Sigmoid colon (tissue), 7 donors: ENCODE measurements around the gene NPAS2. TPM values are rescaled to one million over a fixed set of nuclear protein-coding genes. Genes with fewer than 3 reads are reported as not detected.

Experiments
- DNase-seq: peaks from one replicate; pipeline ENCODE4 v3.0.0-alpha.2; 2019
- H3K27ac ChIP-seq, 4 donors: fragments of 200-600 bp; sonication (generic); one replicate each; pipeline ENCODE4 v1.5.1; 2016 to 2019; ENCODE audit warnings: mild to moderate bottlenecking in 1 of 4
- H3K27me3 ChIP-seq, 3 donors: fragments of 200-600 bp; sonication (generic); one replicate each; pipeline ENCODE4 v1.5.1; 2019; ENCODE audit warnings: mild to moderate bottlenecking in 1 of 3
- H3K36me3 ChIP-seq, 4 donors: fragments of 200-600 bp; sonication (generic); one replicate each; pipeline ENCODE4 v1.5.1; 2016 to 2019
- H3K4me1 ChIP-seq, 4 donors: fragments of 200-600 bp; sonication (generic); one replicate each; pipeline ENCODE4 v1.5.1; 2017 to 2019
- H3K4me3 ChIP-seq, 4 donors: fragments of 200-600 bp; sonication (generic); one replicate each; pipeline ENCODE4 v1.5.1; 2017 to 2019; ENCODE audit warnings: mild to moderate bottlenecking in 2 of 4, moderate library complexity in 1 of 4
- H3K9me3 ChIP-seq, 4 donors: fragments of 200-600 bp in 3 of 4; sonication (generic) in 3 of 4; one replicate each; pipeline versions ENCODE4 v1.5.1 to v1.6.1; 2013 to 2019
- EP300 ChIP-seq, 4 donors: sonication (generic); formaldehyde crosslinking; IDR thresholded peaks; one replicate each; pipeline ENCODE4 v1.6.1; 2017; ENCODE audit warnings: antibody characterized with exemption in 4 of 4
- POLR2A ChIP-seq, 2 donors: fragments of 450-650 bp; IDR thresholded peaks; one replicate each; pipeline ENCODE4 v1.6.1; 2016; ENCODE audit warnings: antibody characterized with exemption in 2 of 2, mild to moderate bottlenecking in 2 of 2, moderate library complexity in 2 of 2
- POLR2AphosphoS5 ChIP-seq, 4 donors: sonication (generic); formaldehyde crosslinking; IDR thresholded peaks; one replicate each; pipeline ENCODE4 v1.6.1; 2017; ENCODE audit warnings: antibody characterized with exemption in 4 of 4
- WGBS, 2 donors: extraction: QIAGEN DNeasy Blood & Tissue Kit; methylation state at CpG; one replicate each; pipeline ENCODE4 v1.1.7; 2013; 5-methylcytosine and 5-hydroxymethylcytosine counted together
- intact Hi-C: fragments of 100-400 bp; cut with DNase I; formaldehyde crosslinking; loops from one replicate; pipeline ENCODE4 v1.15.1; 2023
- polyA plus RNA-seq, 3 donors: library from polyadenylated mRNA; stranded (reverse); fragments of 200-250 nt; gene quantifications; one replicate each; pipeline ENCODE4 v1.2.3, GENCODE V29; 2013
- total RNA-seq, 4 donors: library from RNA; depleted of rRNA; stranded (reverse); fragments of >200 nt; gene quantifications; one replicate each; pipeline ENCODE4 v1.1.0, GENCODE V29; 2016
- TF ChIP-seq, protein P1 (sequence below), 4 experiments: fragments of 450-650 bp in 3 of 4; fragments of 200-600 bp in 1 of 4; IDR thresholded peaks; one replicate each; pipeline ENCODE4 v1.5.1; 2016 to 2019; ENCODE audit warnings: antibody characterized with exemption in 4 of 4, mild to moderate bottlenecking in 3 of 4, moderate library complexity in 2 of 4
- donor health status: healthy with polysubstance abuse.
- donor health status: Bipolar disorder and iron deficiency.
- donor health status: healthy.

Gene NPAS2
- total and polyA plus RNA-seq, 7 donors = 14.2 to 53.9 (median 23.2) TPM

- no peak for TF ChIP-seq EP300 (IDR thresholded peaks at IDR 0.05)
- TF ChIP-seq POLR2AphosphoS5 (IDR thresholded peaks at IDR 0.05) = no peak
- TF ChIP-seq, protein P1, sequence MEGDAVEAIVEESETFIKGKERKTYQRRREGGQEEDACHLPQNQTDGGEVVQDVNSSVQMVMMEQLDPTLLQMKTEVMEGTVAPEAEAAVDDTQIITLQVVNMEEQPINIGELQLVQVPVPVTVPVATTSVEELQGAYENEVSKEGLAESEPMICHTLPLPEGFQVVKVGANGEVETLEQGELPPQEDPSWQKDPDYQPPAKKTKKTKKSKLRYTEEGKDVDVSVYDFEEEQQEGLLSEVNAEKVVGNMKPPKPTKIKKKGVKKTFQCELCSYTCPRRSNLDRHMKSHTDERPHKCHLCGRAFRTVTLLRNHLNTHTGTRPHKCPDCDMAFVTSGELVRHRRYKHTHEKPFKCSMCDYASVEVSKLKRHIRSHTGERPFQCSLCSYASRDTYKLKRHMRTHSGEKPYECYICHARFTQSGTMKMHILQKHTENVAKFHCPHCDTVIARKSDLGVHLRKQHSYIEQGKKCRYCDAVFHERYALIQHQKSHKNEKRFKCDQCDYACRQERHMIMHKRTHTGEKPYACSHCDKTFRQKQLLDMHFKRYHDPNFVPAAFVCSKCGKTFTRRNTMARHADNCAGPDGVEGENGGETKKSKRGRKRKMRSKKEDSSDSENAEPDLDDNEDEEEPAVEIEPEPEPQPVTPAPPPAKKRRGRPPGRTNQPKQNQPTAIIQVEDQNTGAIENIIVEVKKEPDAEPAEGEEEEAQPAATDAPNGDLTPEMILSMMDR (IDR thresholded peaks at IDR 0.05) = no peak
- TF ChIP-seq POLR2A (IDR thresholded peaks at IDR 0.05) = no peak
- no peak overlapping the region for H3K4me3 ChIP-seq
- peaks cover 0 to 26% (median 8%) of the 10 kb centered on the region in 4 donors for H3K36me3 ChIP-seq
- no peaks in the 10 kb centered on the region for H3K9me3 ChIP-seq
- peak; percentile 58 for DNase-seq
- no peaks in the 10 kb centered on the region for H3K27me3 ChIP-seq
- no peak overlapping the region for H3K27ac ChIP-seq
- WGBS, 2 donors = 90 to 92% methylated on average over 11 of the region's 11 CpGs
- intact Hi-C loops = no loop called here
- no peaks in the 10 kb centered on the region for H3K4me1 ChIP-seq
Observed at GRCh38 chr2:100986157-100986556, 166.2 kb downstream of the NPAS2 start.

DNA sequence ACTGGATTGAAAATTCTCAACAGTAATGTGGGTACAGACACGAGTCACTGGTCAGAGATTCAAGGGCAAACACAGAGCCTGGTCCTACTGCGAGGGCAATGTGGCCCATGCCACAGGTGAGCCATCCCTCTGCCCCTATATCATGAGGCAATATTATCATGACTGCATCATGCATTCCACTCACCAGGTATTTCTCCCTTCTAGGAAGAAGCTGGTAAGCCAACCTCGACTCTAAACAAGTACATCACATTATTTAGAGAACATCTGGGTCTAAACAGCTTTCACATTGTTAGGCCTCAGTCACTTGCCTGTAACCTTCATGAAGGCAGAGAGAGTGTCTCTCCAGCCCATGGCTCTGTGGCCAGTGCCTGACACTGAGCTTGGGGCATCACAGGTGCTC lies 167.6 kb downstream of the NPAS2 start:
- Histone ChIP-seq H3K4me3 (no peak overlapping the region), H3K9me3 (no peaks in the 10 kb centered on the region), H3K27me3 (no peaks in the 10 kb centered on the region), H3K27ac (no peak overlapping the region), H3K36me3 (peaks cover 0 to 22% (median 3%) of the 10 kb centered on the region in 4 donors), H3K4me1 (no peaks in the 10 kb centered on the region)
- intact Hi-C loops = no loop called here
- 90 to 93% methylated on average over 3 of the region's 3 CpGs for WGBS, 2 donors
- DNase-seq = peak; percentile 26
- no peak for TF ChIP-seq POLR2A (IDR thresholded peaks at IDR 0.05)
- TF ChIP-seq, protein P1 (IDR thresholded peaks at IDR 0.05) = no peak
- TF ChIP-seq EP300 (IDR thresholded peaks at IDR 0.05) = no peak
- no peak for TF ChIP-seq POLR2AphosphoS5 (IDR thresholded peaks at IDR 0.05)

- H3K4me1 ChIP-seq = no peaks in the 10 kb centered on the region
- no peak overlapping the region for H3K27ac ChIP-seq
- no peaks in the 10 kb centered on the region for H3K9me3 ChIP-seq
- peak; percentile 29 for DNase-seq
- H3K27me3 ChIP-seq = no peaks in the 10 kb centered on the region
- H3K4me3 ChIP-seq = no peak overlapping the region
- peaks cover 0 to 17% (median 0%) of the 10 kb centered on the region in 4 donors for H3K36me3 ChIP-seq
- intact Hi-C loops = no loop called here
- WGBS, 2 donors = 87 to 90% methylated on average over 4 of the region's 4 CpGs
- TF ChIP-seq POLR2A (IDR thresholded peaks at IDR 0.05) (no peak), EP300 (IDR thresholded peaks at IDR 0.05) (no peak), POLR2AphosphoS5 (IDR thresholded peaks at IDR 0.05) (no peak)
- TF ChIP-seq, protein P1 (IDR thresholded peaks at IDR 0.05) = no peak
Observed at GRCh38 chr2:100987974-100988373, 168.0 kb downstream of the NPAS2 start.

GRCh38 chr2:100988630-100989417 lies 168.9 kb downstream of the NPAS2 start:
- H3K4me3 ChIP-seq = no peak overlapping the region
- intact Hi-C loops = no loop called here
- H3K27ac ChIP-seq = no peak overlapping the region
- H3K27me3 ChIP-seq = no peaks in the 10 kb centered on the region
- TF ChIP-seq POLR2A (IDR thresholded peaks at IDR 0.05) (no peak), EP300 (IDR thresholded peaks at IDR 0.05) (no peak), POLR2AphosphoS5 (IDR thresholded peaks at IDR 0.05) (no peak)
- TF ChIP-seq, protein P1 (IDR thresholded peaks at IDR 0.05) = no peak
- no peaks in the 10 kb centered on the region for H3K9me3 ChIP-seq
- 90 to 92% methylated on average over 8 of the region's 8 CpGs for WGBS, 2 donors
- peaks cover 0 to 17% (median 0%) of the 10 kb centered on the region in 4 donors for H3K36me3 ChIP-seq
- DNase-seq = peak; percentile 46
- no peaks in the 10 kb centered on the region for H3K4me1 ChIP-seq
